WTC11 (cell line): Measurements from ENCODE around the gene RHBDL1.

ENCODE experiments used
- CREB1 ChIP-seq: sonication (generic); formaldehyde crosslinking; IDR thresholded peaks from 2 replicates; pipeline ENCODE4 v1.8.0; 2023; ENCODE audit warnings: mild to moderate bottlenecking, missing genetic modification reagents
- CTCF ChIP-seq: fragments of 200-600 bp; IDR thresholded peaks from 2 replicates; pipeline ENCODE4 v1.8.0; 2022; ENCODE audit warnings: antibody characterized with exemption
- FOXJ3 ChIP-seq: sonication (generic); formaldehyde crosslinking; IDR thresholded peaks from 2 replicates; pipeline ENCODE4 v1.9.0; 2021; ENCODE audit warnings: missing genetic modification reagents, mild to moderate bottlenecking, borderline replicate concordance
- TCF7 ChIP-seq: sonication (generic); formaldehyde crosslinking; IDR thresholded peaks from 2 replicates; pipeline ENCODE4 v1.8.0; 2022; ENCODE audit warnings: mild to moderate bottlenecking, low read depth, missing genetic modification reagents, moderate library complexity
- USF2 ChIP-seq: sonication (generic); formaldehyde crosslinking; IDR thresholded peaks from 2 replicates; pipeline ENCODE4 v1.8.1; 2023; ENCODE audit warnings: mild to moderate bottlenecking, missing genetic modification reagents, moderate library complexity
- ZBTB21 ChIP-seq: sonication (generic); formaldehyde crosslinking; IDR thresholded peaks from 2 replicates; pipeline ENCODE4 v1.8.1; 2023; ENCODE audit warnings: mild to moderate bottlenecking, missing genetic modification reagents, borderline replicate concordance
- TF ChIP-seq, protein P1 (sequence below): fragments of 250-450 bp; sonication (Bioruptor Pico); IDR thresholded peaks from 2 replicates; pipeline ENCODE4 v1.8.0; 2021; ENCODE audit warnings: mild to moderate bottlenecking
- TF ChIP-seq, protein P2 (sequence below): sonication (generic); formaldehyde crosslinking; IDR thresholded peaks from 2 replicates; pipeline ENCODE4 v1.8.0; 2022; ENCODE audit warnings: mild to moderate bottlenecking, missing genetic modification reagents

- TF ChIP-seq TCF7 (CRISPR knock-in tag) (no peak), CTCF (no peak), FOXJ3 (CRISPR knock-in tag) (no peak), CREB1 (no peak), ZBTB21 (CRISPR knock-in tag) (no peak), USF2 (CRISPR knock-in tag) (no peak)
- TF ChIP-seq, protein P1, sequence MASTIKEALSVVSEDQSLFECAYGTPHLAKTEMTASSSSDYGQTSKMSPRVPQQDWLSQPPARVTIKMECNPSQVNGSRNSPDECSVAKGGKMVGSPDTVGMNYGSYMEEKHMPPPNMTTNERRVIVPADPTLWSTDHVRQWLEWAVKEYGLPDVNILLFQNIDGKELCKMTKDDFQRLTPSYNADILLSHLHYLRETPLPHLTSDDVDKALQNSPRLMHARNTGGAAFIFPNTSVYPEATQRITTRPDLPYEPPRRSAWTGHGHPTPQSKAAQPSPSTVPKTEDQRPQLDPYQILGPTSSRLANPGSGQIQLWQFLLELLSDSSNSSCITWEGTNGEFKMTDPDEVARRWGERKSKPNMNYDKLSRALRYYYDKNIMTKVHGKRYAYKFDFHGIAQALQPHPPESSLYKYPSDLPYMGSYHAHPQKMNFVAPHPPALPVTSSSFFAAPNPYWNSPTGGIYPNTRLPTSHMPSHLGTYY = no peak
- TF ChIP-seq, protein P2, sequence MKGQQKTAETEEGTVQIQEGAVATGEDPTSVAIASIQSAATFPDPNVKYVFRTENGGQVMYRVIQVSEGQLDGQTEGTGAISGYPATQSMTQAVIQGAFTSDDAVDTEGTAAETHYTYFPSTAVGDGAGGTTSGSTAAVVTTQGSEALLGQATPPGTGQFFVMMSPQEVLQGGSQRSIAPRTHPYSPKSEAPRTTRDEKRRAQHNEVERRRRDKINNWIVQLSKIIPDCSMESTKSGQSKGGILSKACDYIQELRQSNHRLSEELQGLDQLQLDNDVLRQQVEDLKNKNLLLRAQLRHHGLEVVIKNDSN (CRISPR knock-in tag) = no peak; the same call in 1 of the 2 replicates
These were observed 32.5 kb upstream of the RHBDL1 start for GRCh38 chr16:643050-643368.
